HG03108 (cell line): Measurements from ENCODE around the gene LCE6A.

ENCODE experiments used
- ATAC-seq: cut with Tn5 transposase; IDR thresholded peaks from one replicate; pipeline ENCODE4 v1.9.1; 2021; ENCODE audit warnings: moderate library complexity; ENCODE audit not compliant: unreplicated experiment

The LCE6A gene

GRCh38 chr1:152873495-152873894 lies 30.8 kb downstream of the LCE6A start:
- no peak for ATAC-seq

DNA sequence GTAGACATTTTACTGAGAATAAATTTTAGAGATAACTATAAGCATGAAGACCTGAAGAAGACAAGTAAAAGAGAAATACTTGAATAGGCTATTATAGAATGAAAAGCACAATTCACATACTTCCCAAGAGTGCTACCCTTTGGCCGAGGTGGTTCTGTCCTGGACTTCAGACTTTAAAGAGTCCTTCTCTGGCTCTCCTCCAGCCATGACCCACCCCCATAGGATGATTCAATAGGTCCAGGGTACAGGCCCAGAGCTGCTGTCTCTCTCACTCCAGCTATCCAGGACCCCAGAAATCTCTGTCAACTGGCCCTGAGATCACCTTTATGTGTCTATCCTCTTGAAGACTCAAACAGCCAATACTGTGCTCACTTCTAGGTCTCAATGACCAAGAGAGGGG lies 34.2 kb downstream of the LCE6A start:
- ATAC-seq = no peak

DNA sequence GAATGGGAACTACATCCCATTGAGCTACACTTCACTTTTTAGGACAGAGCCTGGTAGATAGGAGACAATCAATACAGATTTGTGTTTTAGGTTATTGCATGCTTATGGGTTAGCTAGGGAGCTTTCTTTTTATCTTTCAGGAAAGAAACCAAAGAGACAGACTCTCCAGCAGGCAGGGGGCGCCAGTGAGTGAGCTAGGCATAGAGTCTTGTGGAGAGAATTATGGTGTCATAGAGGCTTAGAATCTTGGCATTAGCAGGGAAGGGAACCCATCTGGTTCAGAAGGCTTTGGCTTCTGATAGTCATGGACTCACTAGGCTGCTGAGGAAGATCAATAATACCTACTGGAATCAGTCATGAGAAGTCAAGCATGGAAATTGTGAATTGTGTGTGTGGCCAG lies 35.4 kb downstream of the LCE6A start, which contains the start of gene SMCP:
TSS of gene SMCP (plus strand) at position 281 of the 400 bp plus-strand sequence. CDS start 6,101 bp downstream, outside the sequence.
- ATAC-seq = no peak

DNA sequence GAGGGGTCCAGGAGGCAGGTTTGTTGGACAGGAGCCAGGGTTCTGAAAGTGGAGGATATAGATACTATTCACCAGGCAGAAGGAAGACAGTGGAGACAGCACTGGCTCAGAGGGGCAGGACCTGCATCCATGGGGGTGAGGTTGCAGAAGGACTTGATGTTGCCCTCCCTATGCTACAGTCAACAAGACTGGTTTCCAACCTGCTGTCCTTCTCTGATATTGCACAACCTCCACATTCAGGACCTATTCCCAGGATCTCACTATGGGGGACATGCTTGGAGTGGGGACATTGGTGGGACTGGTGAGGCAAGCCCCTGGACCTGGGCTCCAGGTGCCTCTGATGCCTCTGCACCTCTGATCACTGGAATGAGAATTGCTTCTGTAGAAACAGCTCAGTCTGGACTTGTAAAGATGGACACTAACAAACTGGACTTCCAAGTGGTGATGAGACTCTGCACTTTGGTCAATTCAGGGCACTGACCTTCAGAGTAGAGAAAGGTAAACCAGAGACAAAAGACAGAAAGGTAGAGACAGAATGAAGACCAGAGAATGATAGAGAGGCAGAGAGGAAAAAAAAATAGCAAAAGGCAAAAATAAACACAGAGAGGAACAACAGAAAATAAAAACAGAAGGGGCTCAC lies 37.0 kb downstream of the LCE6A start:
- ATAC-seq = no peak

DNA sequence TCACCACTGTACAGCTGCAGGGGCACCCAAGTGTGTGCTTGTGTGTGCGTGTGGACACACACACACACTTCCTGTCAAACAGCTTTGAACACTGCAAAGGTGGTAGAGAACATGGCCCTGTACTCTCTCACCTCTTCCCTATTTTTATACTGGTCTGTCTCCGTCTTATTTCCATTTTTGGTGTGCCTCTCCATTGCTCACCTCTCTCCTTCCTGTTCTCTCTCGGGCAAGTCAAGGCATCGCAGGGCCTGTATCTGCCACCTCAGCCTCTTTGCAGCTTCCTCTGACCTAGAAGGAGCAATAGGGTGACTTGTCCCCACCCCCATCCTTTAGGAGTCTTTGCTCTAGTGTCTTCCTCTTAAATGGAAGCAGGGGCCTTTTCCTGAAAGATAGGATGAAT lies 37.7 kb downstream of the LCE6A start:
- ATAC-seq = no peak

- no peak for ATAC-seq
Observed at GRCh38 chr1:152880907-152881306, 38.3 kb downstream of the LCE6A start.

DNA sequence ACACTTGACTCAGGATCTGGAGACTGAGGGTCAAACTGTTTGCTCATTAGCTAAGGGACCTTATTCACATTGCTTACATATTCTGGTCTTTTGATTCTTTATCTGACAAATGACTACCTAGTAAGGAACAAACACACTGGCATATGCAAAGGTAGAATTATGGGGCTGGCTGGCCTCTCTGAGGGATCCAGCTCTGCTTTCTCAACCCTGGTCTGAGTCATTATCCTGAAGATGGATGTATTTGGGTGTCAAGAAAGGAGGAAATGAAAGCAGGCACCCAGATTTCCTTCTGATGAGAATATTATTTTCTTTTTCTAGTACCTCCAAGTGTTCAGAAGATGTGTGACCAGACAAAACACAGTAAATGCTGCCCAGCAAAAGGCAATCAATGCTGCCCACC lies 41.4 kb downstream of the LCE6A start:
- no peak for ATAC-seq

DNA sequence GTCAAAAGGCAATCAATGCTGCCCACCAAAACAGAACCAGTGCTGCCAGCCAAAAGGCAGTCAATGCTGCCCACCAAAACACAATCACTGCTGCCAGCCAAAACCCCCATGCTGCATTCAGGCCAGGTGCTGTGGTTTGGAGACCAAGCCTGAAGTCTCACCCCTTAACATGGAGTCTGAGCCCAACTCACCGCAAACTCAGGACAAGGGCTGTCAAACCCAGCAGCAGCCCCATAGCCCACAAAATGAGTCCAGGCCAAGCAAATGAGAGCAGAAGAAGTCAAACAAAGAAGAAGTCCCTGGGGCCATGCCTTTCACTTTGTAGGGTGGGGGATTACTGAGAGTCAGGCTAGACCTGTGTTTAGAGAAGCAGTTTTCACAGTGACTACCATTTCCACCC lies 41.9 kb downstream of the LCE6A start:
- no peak for ATAC-seq

DNA sequence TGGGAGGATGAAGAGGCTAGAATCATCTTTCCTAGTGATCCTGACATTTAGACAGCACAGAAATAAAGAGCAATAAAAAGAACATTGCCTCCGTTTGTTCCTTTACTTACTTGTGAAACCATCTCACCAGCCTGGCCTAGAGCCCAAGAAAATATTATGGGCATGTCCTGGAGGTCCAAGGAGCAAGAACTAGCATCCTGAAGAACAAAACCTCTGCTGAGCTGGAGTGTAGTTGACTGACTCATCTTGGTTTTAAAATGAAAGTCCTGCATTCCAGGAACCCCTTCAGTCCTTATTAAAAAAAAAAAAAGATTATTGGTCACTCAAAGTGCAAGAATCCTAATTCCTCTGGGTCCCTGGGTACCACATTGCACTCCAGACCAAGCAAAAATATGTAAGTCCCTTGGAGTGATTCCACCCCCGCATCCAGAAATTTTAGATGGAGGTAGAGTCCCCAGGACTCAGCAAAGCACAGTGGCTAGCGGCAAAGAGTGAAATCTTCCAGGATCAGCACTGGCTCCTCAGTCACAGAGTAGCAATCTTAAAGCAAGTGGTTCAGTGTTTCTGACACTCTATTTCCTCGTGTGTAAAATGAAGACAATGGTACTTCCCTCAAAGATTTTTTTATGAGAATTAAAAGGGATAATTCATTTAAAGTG lies 42.4 kb downstream of the LCE6A start:
- no peak for ATAC-seq

- ATAC-seq = no peak
Observed at GRCh38 chr1:152886085-152886484, 43.4 kb downstream of the LCE6A start.

GRCh38 chr1:152886758-152887409 lies 44.2 kb downstream of the LCE6A start:
- no peak for ATAC-seq

DNA sequence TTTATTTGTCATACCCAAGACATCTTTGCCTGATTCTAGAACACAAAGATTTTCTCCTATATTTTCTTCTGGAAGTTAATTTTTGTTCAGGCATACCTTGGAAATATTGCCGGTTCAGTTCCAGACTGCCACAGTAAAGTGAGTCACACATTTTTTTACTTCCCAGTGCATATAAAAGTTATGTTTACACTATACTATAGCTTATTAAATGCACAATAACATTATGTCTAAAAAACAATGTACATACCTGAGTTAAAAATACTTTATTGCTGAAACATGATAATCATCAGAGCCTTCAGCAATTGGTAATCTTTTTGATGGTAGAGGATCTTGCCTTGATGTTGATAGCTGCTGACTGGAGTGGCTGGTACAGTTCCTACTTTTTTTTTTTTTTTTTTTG lies 45.5 kb downstream of the LCE6A start:
- ATAC-seq = no peak
